ENCODE measurements around the gene RRBP1.

The RRBP1 gene

DNA sequence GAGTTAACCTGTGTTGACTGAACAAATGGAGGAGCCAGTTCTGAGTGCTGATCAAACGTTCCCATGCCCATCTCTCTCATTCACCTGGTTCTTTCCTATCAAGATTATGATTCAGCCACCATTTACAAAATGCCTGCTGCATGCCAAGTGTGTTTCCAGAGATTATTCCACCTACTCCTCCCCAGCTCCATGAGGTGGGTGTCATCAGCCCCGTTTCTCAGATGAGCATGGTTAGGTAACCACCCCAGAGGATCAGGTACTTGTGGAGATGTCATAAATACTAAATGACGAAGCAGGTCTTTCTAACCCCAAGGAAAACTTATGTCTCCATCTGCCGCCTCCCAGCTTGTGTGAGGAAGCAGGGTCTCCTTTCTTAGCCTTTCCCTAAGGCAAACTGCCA lies 19.8 kb upstream of the RRBP1 start:
- no peak overlapping the region for H2AFZ ChIP-seq (ENCODE audit: low read depth, low read length)
- no peaks in the 10 kb centered on the region for H3K36me3 ChIP-seq (ENCODE audit: insufficient read depth, low read length)
- H3K4me1 ChIP-seq (ENCODE audit: insufficient read depth, low read length) = no peaks in the 10 kb centered on the region
- peaks cover 19% of the 10 kb centered on the region for H3K27me3 ChIP-seq (ENCODE audit: insufficient read depth, low read length)
- no peak overlapping the region for H3K4me3 ChIP-seq (ENCODE audit: low read length)
- H3K9me3 ChIP-seq (ENCODE audit: low read length) = no peaks in the 10 kb centered on the region

DNA sequence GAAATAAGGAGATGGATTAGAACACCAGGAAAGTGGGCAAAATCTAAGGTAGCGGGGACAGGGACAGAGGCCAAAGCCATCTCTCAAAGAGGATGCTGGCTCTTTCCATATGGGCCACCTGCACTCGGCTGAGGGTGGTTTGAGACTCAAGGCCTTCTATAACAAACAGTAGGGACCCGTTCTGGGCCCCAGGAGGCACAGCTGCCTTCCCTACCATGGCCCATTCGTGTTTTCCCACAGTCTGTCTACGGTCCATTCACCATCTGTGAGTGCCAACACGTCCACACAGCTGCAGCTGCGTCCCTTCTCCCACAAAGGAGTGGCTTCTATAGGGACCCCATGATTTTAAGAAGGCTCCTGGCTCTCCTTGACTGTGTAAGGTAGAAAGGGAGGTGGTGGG lies 18.6 kb upstream of the RRBP1 start:
- no peaks in the 10 kb centered on the region for H3K4me1 ChIP-seq (ENCODE audit: insufficient read depth, low read length)
- no peak overlapping the region for H2AFZ ChIP-seq (ENCODE audit: low read depth, low read length)
- H3K4me3 ChIP-seq (ENCODE audit: low read length) = no peak overlapping the region
- peaks cover 3% of the 10 kb centered on the region for H3K9me3 ChIP-seq (ENCODE audit: low read length)
- peaks cover 19% of the 10 kb centered on the region for H3K27me3 ChIP-seq (ENCODE audit: insufficient read depth, low read length)
- H3K36me3 ChIP-seq (ENCODE audit: insufficient read depth, low read length) = no peaks in the 10 kb centered on the region

DNA sequence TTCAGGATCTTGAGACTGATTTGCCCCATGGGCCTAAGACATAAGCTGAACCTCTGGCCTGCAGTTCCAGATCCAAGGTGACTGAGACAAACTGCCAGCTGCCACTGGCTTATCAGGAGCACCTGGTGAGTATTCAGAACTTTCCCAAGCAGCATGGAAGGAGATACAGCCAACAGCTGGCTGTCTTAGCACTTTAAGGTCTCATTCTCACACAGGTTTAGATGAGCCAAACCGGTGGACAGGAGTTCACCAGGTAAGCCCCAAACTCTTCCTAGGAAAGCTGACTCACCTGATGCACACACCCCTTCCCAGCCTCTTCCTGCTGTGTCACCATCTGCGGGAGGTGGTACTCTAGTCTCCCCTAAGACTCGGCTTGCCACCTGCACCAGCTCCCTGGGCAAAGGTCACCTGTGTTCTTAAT lies 17.9 kb upstream of the RRBP1 start, which contains the start of gene BANF2:
Gene BANF2 (plus strand): TSS at position 36 of the 421 bp plus-strand sequence. CDS start 25,060 bp downstream, outside the sequence.
- no peak within 1 kb of the TSS for H3K4me3 ChIP-seq (ENCODE audit: low read length)
- no peaks in the 10 kb centered on the region for H3K36me3 ChIP-seq (ENCODE audit: insufficient read depth, low read length)
- H2AFZ ChIP-seq (ENCODE audit: low read depth, low read length) = no peak within 1 kb of the TSS
- peaks cover 19% of the 10 kb centered on the region for H3K27me3 ChIP-seq (ENCODE audit: insufficient read depth, low read length)
- peaks cover 3% of the 10 kb centered on the region for H3K9me3 ChIP-seq (ENCODE audit: low read length)
- no peaks in the 10 kb centered on the region for H3K4me1 ChIP-seq (ENCODE audit: insufficient read depth, low read length)

DNA sequence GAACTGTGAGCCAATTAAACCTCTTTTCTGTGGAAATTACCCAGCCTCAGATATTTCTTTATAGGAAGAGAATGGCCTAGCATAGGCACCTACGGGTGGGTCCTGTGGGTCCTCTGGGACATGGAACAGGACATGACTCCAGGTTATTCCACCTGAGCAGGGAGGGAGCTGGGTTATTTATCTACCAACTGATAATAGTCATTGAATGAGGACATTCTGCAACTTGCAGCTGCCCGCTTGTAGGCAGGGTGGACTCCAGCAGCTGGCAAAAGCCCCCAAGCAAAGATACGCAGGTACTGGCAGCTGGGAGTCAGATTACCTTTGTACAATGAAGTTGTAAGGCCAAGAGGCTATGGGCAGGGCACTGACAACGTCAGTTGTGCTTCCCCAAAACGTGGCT lies 16.3 kb upstream of the RRBP1 start:
- Histone ChIP-seq H2AFZ (ENCODE audit: low read depth, low read length) (no peak overlapping the region), H3K9me3 (ENCODE audit: low read length) (peaks cover 3% of the 10 kb centered on the region), H3K27me3 (ENCODE audit: insufficient read depth, low read length) (peaks cover 19% of the 10 kb centered on the region), H3K36me3 (ENCODE audit: insufficient read depth, low read length) (no peaks in the 10 kb centered on the region), H3K4me3 (ENCODE audit: low read length) (no peak overlapping the region), H3K4me1 (ENCODE audit: insufficient read depth, low read length) (no peaks in the 10 kb centered on the region)

DNA sequence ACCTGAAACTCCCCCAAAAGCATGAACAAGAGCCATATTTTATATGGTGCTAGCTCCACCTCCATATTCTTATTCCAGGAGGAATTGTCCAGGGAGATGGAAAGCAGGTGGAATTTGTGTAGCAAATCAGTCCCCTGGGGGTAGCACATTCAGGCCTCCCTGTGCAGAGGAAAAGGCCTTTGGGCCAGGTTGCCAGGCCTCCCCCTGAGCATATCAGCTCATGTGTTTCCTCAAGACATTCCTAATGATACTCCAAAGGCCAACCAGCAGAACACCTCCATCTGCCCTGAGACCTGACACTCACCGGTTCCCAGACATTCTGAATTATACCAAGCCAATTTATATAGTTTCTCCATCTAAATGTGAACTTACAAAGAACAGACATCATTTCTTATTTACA lies 15.1 kb upstream of the RRBP1 start:
- H3K36me3 ChIP-seq (ENCODE audit: insufficient read depth, low read length) = no peaks in the 10 kb centered on the region
- H3K4me1 ChIP-seq (ENCODE audit: insufficient read depth, low read length) = no peaks in the 10 kb centered on the region
- H2AFZ ChIP-seq (ENCODE audit: low read depth, low read length) = no peak overlapping the region
- H3K27me3 ChIP-seq (ENCODE audit: insufficient read depth, low read length) = peaks cover 19% of the 10 kb centered on the region
- peaks cover 3% of the 10 kb centered on the region for H3K9me3 ChIP-seq (ENCODE audit: low read length)
- no peak overlapping the region for H3K4me3 ChIP-seq (ENCODE audit: low read length)

DNA sequence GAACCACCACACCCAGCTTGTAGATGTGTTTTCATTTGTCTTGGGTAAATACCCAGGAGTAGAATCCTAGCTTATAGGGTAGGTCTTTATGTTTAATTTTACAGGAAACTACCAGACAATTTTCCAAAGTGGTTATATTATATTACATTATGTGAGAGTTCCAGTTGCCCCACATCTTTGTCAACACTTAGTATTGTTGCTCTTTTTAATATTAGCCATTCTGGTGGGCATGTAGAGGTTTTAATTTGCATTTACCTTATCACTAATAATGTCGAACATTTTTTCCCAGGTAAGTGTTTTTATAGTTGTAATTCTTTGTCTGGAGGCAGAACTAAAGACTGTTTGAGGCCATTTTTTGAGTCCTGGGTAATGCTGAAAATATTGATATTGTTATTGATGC lies 14.2 kb upstream of the RRBP1 start:
- no peaks in the 10 kb centered on the region for H3K4me1 ChIP-seq (ENCODE audit: insufficient read depth, low read length)
- no peaks in the 10 kb centered on the region for H3K36me3 ChIP-seq (ENCODE audit: insufficient read depth, low read length)
- peaks cover 3% of the 10 kb centered on the region for H3K9me3 ChIP-seq (ENCODE audit: low read length)
- no peak overlapping the region for H2AFZ ChIP-seq (ENCODE audit: low read depth, low read length)
- H3K27me3 ChIP-seq (ENCODE audit: insufficient read depth, low read length) = peaks cover 11% of the 10 kb centered on the region
- H3K4me3 ChIP-seq (ENCODE audit: low read length) = no peak overlapping the region

DNA sequence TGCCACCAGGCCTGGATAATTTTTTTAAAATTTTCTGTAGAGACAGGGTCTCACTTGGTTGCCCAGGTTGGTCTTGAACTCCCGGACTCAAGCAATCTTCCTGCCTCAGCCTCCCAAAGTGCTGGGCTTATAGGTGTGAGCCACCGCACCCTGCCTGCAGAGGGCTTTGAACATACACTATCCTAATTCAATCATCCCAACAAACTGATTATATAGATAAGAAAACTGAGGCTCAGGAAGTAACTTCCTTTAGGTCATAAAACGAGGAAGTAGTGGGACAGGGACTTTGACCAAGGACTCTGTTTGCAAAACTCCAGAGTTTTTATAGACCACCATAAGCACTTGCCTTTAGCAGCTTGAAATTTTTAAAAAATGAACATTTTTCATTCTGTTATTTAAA lies 12.7 kb upstream of the RRBP1 start:
- Histone ChIP-seq H3K4me1 (ENCODE audit: insufficient read depth, low read length) (no peaks in the 10 kb centered on the region), H3K9me3 (ENCODE audit: low read length) (peaks cover 3% of the 10 kb centered on the region), H3K36me3 (ENCODE audit: insufficient read depth, low read length) (no peaks in the 10 kb centered on the region), H3K27me3 (ENCODE audit: insufficient read depth, low read length) (peaks cover 7% of the 10 kb centered on the region), H3K4me3 (ENCODE audit: low read length) (no peak overlapping the region), H2AFZ (ENCODE audit: low read depth, low read length) (no peak overlapping the region)

DNA sequence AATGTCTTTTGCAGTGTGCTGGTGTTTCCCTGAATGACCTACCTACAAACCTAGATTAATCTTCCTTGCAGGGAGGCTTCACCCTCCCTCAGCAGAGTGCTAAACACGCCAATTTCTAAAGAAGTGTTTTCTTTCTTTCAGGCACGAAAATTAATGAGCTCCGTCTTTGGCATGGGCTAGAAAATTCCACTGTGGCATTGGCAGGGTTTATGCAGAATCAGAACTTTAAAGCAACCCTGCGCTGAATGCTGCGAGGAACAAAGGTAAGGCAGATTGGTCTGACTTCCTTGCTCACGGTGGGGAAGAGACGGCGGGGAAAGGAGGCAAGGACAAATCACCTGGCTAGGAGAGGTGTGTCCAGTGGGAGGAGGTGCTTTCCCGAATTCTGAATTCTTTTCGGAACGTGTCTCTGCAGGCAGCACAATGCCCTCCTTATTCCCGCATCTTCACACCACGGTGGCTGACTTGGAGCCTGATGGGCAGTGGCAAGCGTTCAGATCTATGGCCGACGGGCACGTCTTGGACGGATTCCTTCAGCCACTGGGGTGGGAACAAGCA lies 11.5 kb upstream of the RRBP1 start:
- H3K27me3 ChIP-seq (ENCODE audit: insufficient read depth, low read length) = peaks cover 3% of the 10 kb centered on the region
- no peak overlapping the region for H2AFZ ChIP-seq (ENCODE audit: low read depth, low read length)
- no peak overlapping the region for H3K4me3 ChIP-seq (ENCODE audit: low read length)
- H3K9me3 ChIP-seq (ENCODE audit: low read length) = peaks cover 3% of the 10 kb centered on the region
- H3K4me1 ChIP-seq (ENCODE audit: insufficient read depth, low read length) = no peaks in the 10 kb centered on the region
- no peaks in the 10 kb centered on the region for H3K36me3 ChIP-seq (ENCODE audit: insufficient read depth, low read length)

DNA sequence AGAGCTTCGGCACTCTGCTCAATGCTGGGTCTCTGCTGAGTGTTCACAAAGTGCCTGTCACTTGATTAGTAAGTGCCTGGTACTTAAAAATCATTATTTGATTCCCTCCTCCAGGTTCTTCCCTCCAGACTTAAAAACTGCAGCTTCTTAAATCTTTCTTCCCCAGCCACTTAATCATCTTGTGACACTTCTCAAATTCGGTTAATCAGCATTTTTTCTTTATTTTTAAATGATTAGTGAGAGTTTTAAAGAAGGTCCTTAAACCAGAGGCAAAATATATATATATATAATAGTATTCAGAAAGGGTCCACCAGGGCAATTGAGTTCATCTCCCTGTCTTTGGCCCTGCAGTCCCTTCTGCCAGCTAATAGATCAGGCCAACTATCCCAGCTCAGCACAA lies 9.7 kb upstream of the RRBP1 start:
- no peaks in the 10 kb centered on the region for H3K36me3 ChIP-seq (ENCODE audit: insufficient read depth, low read length)
- H2AFZ ChIP-seq (ENCODE audit: low read depth, low read length) = no peak overlapping the region
- H3K4me3 ChIP-seq (ENCODE audit: low read length) = no peak overlapping the region
- H3K9me3 ChIP-seq (ENCODE audit: low read length) = peaks cover 3% of the 10 kb centered on the region
- no peaks in the 10 kb centered on the region for H3K4me1 ChIP-seq (ENCODE audit: insufficient read depth, low read length)
- H3K27me3 ChIP-seq (ENCODE audit: insufficient read depth, low read length) = peaks cover 3% of the 10 kb centered on the region

DNA sequence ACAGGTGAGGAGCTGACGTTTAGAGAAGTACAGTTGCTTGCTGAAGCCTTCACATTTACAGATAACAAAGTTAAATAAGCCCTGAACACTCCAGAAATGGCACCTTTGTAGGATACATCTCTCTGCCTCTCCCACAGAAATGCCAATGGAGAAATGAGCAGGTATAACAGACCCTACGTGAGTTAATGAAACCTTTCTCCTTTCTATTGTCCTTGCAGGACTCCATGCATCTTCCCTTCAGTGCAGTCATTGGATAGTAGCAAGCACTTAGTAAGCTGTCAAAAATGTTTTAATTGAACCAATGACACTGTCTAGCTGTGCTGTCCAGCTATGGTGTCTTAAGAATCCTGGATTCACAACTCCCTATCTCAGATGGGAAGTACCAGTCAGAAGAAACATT lies 8.1 kb upstream of the RRBP1 start:
- H2AFZ ChIP-seq (ENCODE audit: low read depth, low read length) = no peak overlapping the region

DNA sequence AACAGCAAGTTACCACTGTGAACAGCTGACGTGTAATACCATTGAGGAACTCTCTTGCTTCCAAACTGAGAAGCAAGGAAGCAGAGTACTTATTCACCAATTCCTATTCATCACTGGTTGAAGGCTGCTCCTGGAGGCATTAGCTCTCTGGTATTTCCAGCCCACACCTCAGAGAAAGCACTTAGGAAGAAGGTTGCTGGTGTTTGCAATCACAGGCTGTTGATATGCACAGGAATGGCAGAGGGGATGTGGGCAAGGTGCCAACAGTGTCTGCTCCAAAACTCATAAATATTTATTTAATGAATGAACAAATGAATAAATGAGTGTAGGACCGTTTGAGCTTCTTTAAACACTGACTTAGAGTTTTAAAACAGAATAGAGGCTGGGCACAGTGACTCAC lies 6.9 kb upstream of the RRBP1 start:
- H3K4me3 ChIP-seq (ENCODE audit: low read length) = no peak overlapping the region
- no peaks in the 10 kb centered on the region for H3K36me3 ChIP-seq (ENCODE audit: insufficient read depth, low read length)
- H3K27me3 ChIP-seq (ENCODE audit: insufficient read depth, low read length) = peaks cover 15% of the 10 kb centered on the region
- no peak overlapping the region for H2AFZ ChIP-seq (ENCODE audit: low read depth, low read length)
- H3K4me1 ChIP-seq (ENCODE audit: insufficient read depth, low read length) = no peaks in the 10 kb centered on the region
- H3K9me3 ChIP-seq (ENCODE audit: low read length) = no peaks in the 10 kb centered on the region

More for the DNA sequence above, 8.1 kb upstream of the RRBP1 start:
- Histone ChIP-seq H3K27me3 (ENCODE audit: insufficient read depth, low read length) (peaks cover 8% of the 10 kb centered on the region), H3K4me3 (ENCODE audit: low read length) (no peak overlapping the region), H3K4me1 (ENCODE audit: insufficient read depth, low read length) (no peaks in the 10 kb centered on the region), H3K9me3 (ENCODE audit: low read length) (no peaks in the 10 kb centered on the region), H3K36me3 (ENCODE audit: insufficient read depth, low read length) (no peaks in the 10 kb centered on the region)

DNA sequence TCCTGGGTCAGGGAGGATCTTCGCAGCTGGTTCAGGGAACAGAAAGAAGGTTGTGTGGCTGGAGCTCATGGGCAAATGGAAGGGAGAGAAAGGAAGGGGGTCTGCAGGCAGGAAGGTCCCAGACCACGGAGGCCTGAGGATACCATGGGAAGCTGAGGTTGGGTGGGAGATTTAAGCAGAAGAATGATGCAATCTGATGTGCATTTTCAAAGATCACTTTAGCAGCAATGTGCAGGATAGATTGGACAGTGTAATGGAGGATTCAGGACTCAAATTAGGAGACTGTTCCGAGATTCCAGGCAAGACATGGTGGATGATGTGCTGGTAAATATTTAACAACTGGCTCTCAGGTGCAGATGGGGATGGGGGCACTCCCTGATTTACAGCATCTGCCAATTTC lies 5.8 kb upstream of the RRBP1 start:
- peaks cover 18% of the 10 kb centered on the region for H3K27me3 ChIP-seq (ENCODE audit: insufficient read depth, low read length)
- no peaks in the 10 kb centered on the region for H3K36me3 ChIP-seq (ENCODE audit: insufficient read depth, low read length)
- H3K9me3 ChIP-seq (ENCODE audit: low read length) = no peaks in the 10 kb centered on the region
- H3K4me3 ChIP-seq (ENCODE audit: low read length) = no peak overlapping the region
- H2AFZ ChIP-seq (ENCODE audit: low read depth, low read length) = no peak overlapping the region
- H3K4me1 ChIP-seq (ENCODE audit: insufficient read depth, low read length) = no peaks in the 10 kb centered on the region

DNA sequence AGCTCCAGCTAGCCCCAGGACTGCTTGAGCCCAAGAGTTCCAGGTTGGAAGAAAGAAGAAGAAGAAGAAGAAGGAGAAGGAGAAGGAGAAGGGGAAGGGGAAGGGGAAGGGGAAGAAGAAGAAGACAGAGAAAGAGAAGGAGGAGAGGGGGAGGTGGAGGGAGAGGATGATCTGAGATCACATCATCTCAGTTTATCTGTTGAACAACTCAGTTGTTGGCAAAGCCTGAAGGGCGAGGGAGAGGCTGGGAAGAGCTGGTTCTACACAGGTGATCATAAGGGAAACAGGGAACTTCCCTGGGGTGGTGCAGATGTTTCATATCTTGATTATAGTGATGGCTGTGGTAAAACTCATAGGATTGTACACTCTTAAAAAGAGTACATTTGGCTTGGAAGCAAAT lies 3.1 kb upstream of the RRBP1 start:
- Histone ChIP-seq H3K4me3 (ENCODE audit: low read length) (no peak overlapping the region), H3K4me1 (ENCODE audit: insufficient read depth, low read length) (no peaks in the 10 kb centered on the region), H2AFZ (ENCODE audit: low read depth, low read length) (no peak overlapping the region), H3K36me3 (ENCODE audit: insufficient read depth, low read length) (no peaks in the 10 kb centered on the region), H3K27me3 (ENCODE audit: insufficient read depth, low read length) (peaks cover 18% of the 10 kb centered on the region), H3K9me3 (ENCODE audit: low read length) (no peaks in the 10 kb centered on the region)

Measured in neuron (in vitro differentiated cells).